Cardiac septum (tissue), 1 donor: ENCODE results near the gene SRGN. TPM values are rescaled to one million over a fixed set of nuclear protein-coding genes. Genes with fewer than 3 reads are reported as not detected.
"Not testable (repeated sequence)": the region's sequence is repeated elsewhere in the genome, so short reads cannot be mapped to it uniquely, and the experiment has no call there.

Experiments used
- DNase-seq: peaks from one replicate; pipeline ENCODE4 v3.0.0-alpha.2; 2020; ENCODE audit warnings: low spot score
- intact Hi-C: fragments of 100-400 bp; cut with DNase I; formaldehyde crosslinking; loops from one replicate; pipeline ENCODE4 v1.14.0; 2022
- long read RNA-seq: library from polyadenylated mRNA; unstranded; transcript quantifications from one replicate; pipeline ENCODE4 v2.0.0, GENCODE V29; 2021
- total RNA-seq: library from RNA; stranded (reverse); fragmentation: NEBNext Ultra II Directional; extraction: Animal tissue kit (Norgen Biotek cat#: 25700); gene quantifications from one replicate; pipeline ENCODE4 v1.2.1, GENCODE V29; 2021
- donor health status: DM: no; HTN: no; CAD: no.

Gene SRGN
- 52.1 TPM for total RNA-seq
- long read RNA-seq, transcript SRGN-201 (3 exons, 1,208 nt): major isoform, 7 of 9 reads
- long read RNA-seq, partial matches to known transcripts: 1 of 9 reads
- long read RNA-seq, other reads (novel, unspliced or antisense): 1 of 9 reads

- peak; percentile 89 for DNase-seq
- intact Hi-C loops: loop anchor here (2.0 kb wide), 1 partner anchor 27 kb away; no protein-coding TSS in a partner anchor
These were observed at the start of gene SRGN for GRCh38 chr10:69087590-69088470. TSS of gene SRGN (plus strand) at chr10:69088103. CDS start at chr10:69088158, 55 bp downstream.

- intact Hi-C loops, DNase-seq: not testable (repeated sequence)
These were observed 47.0 kb upstream of the SRGN start for GRCh38 chr10:69040904-69041303.

GRCh38 chr10:69042417-69042816 lies 45.5 kb upstream of the SRGN start:
- intact Hi-C loops: no loop called here
- no peak for DNase-seq

- intact Hi-C loops: no loop called here
- DNase-seq: no peak
These were observed 45.1 kb upstream of the SRGN start for GRCh38 chr10:69042838-69043237.

GRCh38 chr10:69043931-69044531 lies 43.9 kb upstream of the SRGN start:
- no peak for DNase-seq
- intact Hi-C loops: no loop called here

- no peak for DNase-seq
- intact Hi-C loops: no loop called here
These were observed 43.4 kb upstream of the SRGN start for GRCh38 chr10:69044546-69044945.

- DNase-seq: no peak
- intact Hi-C loops: no loop called here
These were observed 42.2 kb upstream of the SRGN start for GRCh38 chr10:69045441-69046300.

- no peak for DNase-seq
- intact Hi-C loops: no loop called here
These were observed 40.6 kb upstream of the SRGN start for GRCh38 chr10:69047111-69047832.

GRCh38 chr10:69048103-69048502 lies 39.8 kb upstream of the SRGN start:
- DNase-seq: no peak
- intact Hi-C loops: no loop called here

GRCh38 chr10:69049566-69049961 lies 38.3 kb upstream of the SRGN start:
- DNase-seq: no peak
- intact Hi-C loops: no loop called here

- DNase-seq: no peak
- intact Hi-C loops: no loop called here
These were observed 36.6 kb upstream of the SRGN start for GRCh38 chr10:69051303-69051702.

GRCh38 chr10:69051710-69052487 lies 36.0 kb upstream of the SRGN start:
- intact Hi-C loops: no loop called here
- DNase-seq: no peak

- no peak for DNase-seq
- intact Hi-C loops: no loop called here
These were observed 35.2 kb upstream of the SRGN start for GRCh38 chr10:69052736-69053135.

- no peak for DNase-seq
- intact Hi-C loops: no loop called here
These were observed 32.7 kb upstream of the SRGN start for GRCh38 chr10:69055241-69055640.

GRCh38 chr10:69056129-69056528 lies 31.8 kb upstream of the SRGN start:
- intact Hi-C loops: no loop called here
- DNase-seq: peak; percentile 82

GRCh38 chr10:69056536-69057260 lies 31.2 kb upstream of the SRGN start:
- no peak for DNase-seq
- intact Hi-C loops: no loop called here

GRCh38 chr10:69057261-69057950 lies 30.5 kb upstream of the SRGN start:
- intact Hi-C loops: no loop called here
- DNase-seq: peak; percentile 90
